ENCODE data around the gene FSIP1. TPM values are rescaled to one million over a fixed set of nuclear protein-coding genes. Genes with fewer than 3 reads are reported as not detected.

The FSIP1 gene
- total RNA-seq, 1 experiment from 2014 or later = 1.3 TPM

- H3K4me1 Mint-ChIP-seq (ENCODE audit: low read depth, unreplicated experiment) = peaks cover 6% of the 10 kb centered on the region
- intact Hi-C loops (cut with micrococcal nuclease; ENCODE audit: unreplicated experiment) = no loop called here
- H3K27me3 Mint-ChIP-seq (ENCODE audit: insufficient read depth, unreplicated experiment) = no peaks in the 10 kb centered on the region
- TF ChIP-seq CTCF (IDR thresholded peaks at IDR 0.05; ENCODE audit: insufficient read depth in 1 of 2, low read depth in 1 of 2, low read length in 1 of 2, severe bottlenecking in 1 of 2, unreplicated experiment in 1 of 2) = no peak
- Histone ChIP-seq H3K27me3 (replicated peaks; ENCODE audit: control insufficient read depth, insufficient read depth, low read length) (no peaks in the 10 kb centered on the region), H3K9me3 (no peaks in the 10 kb centered on the region), H3K4me1 (peaks cover 5% of the 10 kb centered on the region; the same call in 1 of the 2 replicates), H3K4me3 (ENCODE audit: low read depth, low read length) (no peak overlapping the region), H3K36me3 (ENCODE audit: control insufficient read depth, insufficient read depth, low read length) (no peaks in the 10 kb centered on the region)
- no peak overlapping the region for H3K4me3 Mint-ChIP-seq (ENCODE audit: unreplicated experiment)
- H3K9me3 Mint-ChIP-seq (ENCODE audit: unreplicated experiment) = no peaks in the 10 kb centered on the region
- POLR2A ChIA-PET = no interaction called here
- H3K27ac Mint-ChIP-seq (ENCODE audit: unreplicated experiment) = no peak overlapping the region
- CTCF ChIA-PET = interaction anchor here (0.6 kb wide), 1 partner anchor 9 kb away, joined by 3 read pairs; no protein-coding TSS in a partner anchor
- BruUV-seq (replicated peaks) = no TSS peak
- H3K36me3 Mint-ChIP-seq (ENCODE audit: insufficient read depth, unreplicated experiment) = no peaks in the 10 kb centered on the region
- no peak for DNase-seq
Observed at GRCh38 chr15:39777496-39777895, 5.1 kb downstream of the FSIP1 start.

DNA sequence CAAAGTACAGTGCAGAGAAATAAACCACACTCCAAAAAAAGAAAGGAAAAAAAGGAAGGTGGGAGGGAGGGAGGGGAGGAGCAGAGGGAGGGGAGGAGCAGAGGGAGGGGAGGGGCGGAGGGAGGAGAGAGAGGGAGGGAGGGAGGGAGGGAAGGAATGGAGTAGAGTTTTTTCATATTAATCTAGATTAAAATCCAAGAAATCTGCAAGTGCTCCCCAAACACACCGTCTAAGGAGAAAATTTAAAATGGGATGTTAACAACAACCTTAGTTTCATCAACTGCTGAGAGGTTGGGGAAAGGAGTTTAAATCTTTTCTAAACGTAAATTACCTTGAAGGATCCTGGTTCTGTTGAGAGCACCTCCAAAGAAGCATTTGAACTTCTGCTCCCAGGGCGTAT, 6.6 kb downstream of the FSIP1 start:
- POLR2A ChIA-PET = no interaction called here
- Mint-ChIP-seq H3K36me3 (ENCODE audit: insufficient read depth, unreplicated experiment) (no peaks in the 10 kb centered on the region), H3K9me3 (ENCODE audit: unreplicated experiment) (no peaks in the 10 kb centered on the region), H3K27ac (ENCODE audit: unreplicated experiment) (no peak overlapping the region), H3K4me1 (ENCODE audit: low read depth, unreplicated experiment) (peaks cover 6% of the 10 kb centered on the region), H3K4me3 (ENCODE audit: unreplicated experiment) (no peak overlapping the region), H3K27me3 (ENCODE audit: insufficient read depth, unreplicated experiment) (no peaks in the 10 kb centered on the region)
- intact Hi-C loops (cut with micrococcal nuclease; ENCODE audit: unreplicated experiment) = no loop called here
- Histone ChIP-seq H3K9me3 (no peaks in the 10 kb centered on the region), H3K27me3 (replicated peaks; ENCODE audit: control insufficient read depth, insufficient read depth, low read length) (no peaks in the 10 kb centered on the region), H3K36me3 (ENCODE audit: control insufficient read depth, insufficient read depth, low read length) (no peaks in the 10 kb centered on the region), H3K4me3 (ENCODE audit: low read depth, low read length) (no peak overlapping the region), H3K4me1 (no peaks in the 10 kb centered on the region)
- no TSS peak for BruUV-seq (replicated peaks)
- CTCF ChIA-PET = no interaction called here
- no peak for TF ChIP-seq CTCF (IDR thresholded peaks at IDR 0.05; ENCODE audit: insufficient read depth in 1 of 2, low read depth in 1 of 2, low read length in 1 of 2, severe bottlenecking in 1 of 2, unreplicated experiment in 1 of 2)
- no peak for DNase-seq

GRCh38 chr15:39774688-39775267, 7.9 kb downstream of the FSIP1 start:
- no peak for TF ChIP-seq CTCF (IDR thresholded peaks at IDR 0.05; ENCODE audit: insufficient read depth in 1 of 2, low read depth in 1 of 2, low read length in 1 of 2, severe bottlenecking in 1 of 2, unreplicated experiment in 1 of 2)
- Histone ChIP-seq H3K36me3 (ENCODE audit: control insufficient read depth, insufficient read depth, low read length) (no peaks in the 10 kb centered on the region), H3K4me3 (ENCODE audit: low read depth, low read length) (no peak overlapping the region), H3K9me3 (no peaks in the 10 kb centered on the region), H3K27me3 (replicated peaks; ENCODE audit: control insufficient read depth, insufficient read depth, low read length) (no peaks in the 10 kb centered on the region), H3K4me1 (no peaks in the 10 kb centered on the region)
- no peaks in the 10 kb centered on the region for H3K36me3 Mint-ChIP-seq (ENCODE audit: insufficient read depth, unreplicated experiment)
- no peak overlapping the region for H3K4me3 Mint-ChIP-seq (ENCODE audit: unreplicated experiment)
- H3K27ac Mint-ChIP-seq (ENCODE audit: unreplicated experiment) = no peak overlapping the region
- DNase-seq = no peak
- H3K4me1 Mint-ChIP-seq (ENCODE audit: low read depth, unreplicated experiment) = peaks cover 6% of the 10 kb centered on the region
- POLR2A ChIA-PET = no interaction called here
- CTCF ChIA-PET = interaction anchor here (0.6 to 0.7 kb wide), 2 partner anchors 88 to 106 kb away, joined by 3 read pairs; no protein-coding TSS in a partner anchor
- no TSS peak for BruUV-seq (replicated peaks)
- no peaks in the 10 kb centered on the region for H3K27me3 Mint-ChIP-seq (ENCODE audit: insufficient read depth, unreplicated experiment)
- intact Hi-C loops (cut with micrococcal nuclease; ENCODE audit: unreplicated experiment) = no loop called here
- H3K9me3 Mint-ChIP-seq (ENCODE audit: unreplicated experiment) = no peaks in the 10 kb centered on the region

Data from Caco-2 (cell line).